Heart right ventricle (tissue), 16 donors: ENCODE data around the gene CIB2. TPM values are rescaled to one million over a fixed set of nuclear protein-coding genes. Genes with fewer than 3 reads are reported as not detected.
A peak's percentile ranks its signal among the peaks of the same experiment; 100 is the strongest.

Experiments
- ATAC-seq, 8 donors: fragments of 200-7000 bp; cut with Tn5 transposase; one replicate each; pipeline ENCODE4 v1.9.1; 2020; ENCODE audit warnings: mild to moderate bottlenecking in 8 of 8, moderate library complexity in 8 of 8, moderate number of reproducible peaks in 1 of 8
- DNase-seq, 2 donors: peaks; one replicate each; pipeline ENCODE4 v3.0.0-alpha.2; 2020
- H3K27ac ChIP-seq, 10 donors: fragments of 200-600 bp; sonication (generic) in 2 of 10; one replicate each; pipeline versions ENCODE4 v1.5.0 to v1.8.0; 2020 to 2022; ENCODE audit warnings: mild to moderate bottlenecking in 3 of 10
- H3K27me3 ChIP-seq, 7 donors: fragments of 200-600 bp; one replicate each; pipeline ENCODE4 v1.8.0; 2021 to 2022; ENCODE audit warnings: mild to moderate bottlenecking in 2 of 7
- H3K36me3 ChIP-seq, 9 donors: fragments of 200-600 bp; sonication (generic) in 1 of 9; one replicate each; pipeline versions ENCODE4 v1.5.0 to v1.8.0; 2020 to 2022; ENCODE audit warnings: mild to moderate bottlenecking in 2 of 9
- H3K4me1 ChIP-seq, 9 donors: fragments of 200-600 bp; sonication (generic) in 1 of 9; one replicate each; pipeline versions ENCODE4 v1.5.0 to v1.8.0; 2020 to 2022; ENCODE audit warnings: mild to moderate bottlenecking in 4 of 9
- H3K4me3 ChIP-seq, 10 donors: fragments of 200-600 bp; sonication (generic) in 2 of 10; one replicate each; pipeline versions ENCODE4 v1.5.0 to v1.8.0; 2020 to 2022; ENCODE audit warnings: mild to moderate bottlenecking in 7 of 10, moderate library complexity in 2 of 10
- H3K9me3 ChIP-seq, 11 donors: fragments of 200-600 bp in 10 of 11; sonication (generic) in 2 of 11; one replicate each; pipeline versions ENCODE4 v1.5.0 to v1.8.0; 2013 to 2022; ENCODE audit warnings: mild to moderate bottlenecking in 2 of 11, control low read depth in 1 of 11, moderate library complexity in 1 of 11
- WGBS, 2 donors: extraction: QIAGEN DNeasy Blood & Tissue Kit; methylation state at CpG; one replicate each; pipeline ENCODE4 v1.1.7; 2013; ENCODE audit warnings: inconsistent platforms in 1 of 2; 5-methylcytosine and 5-hydroxymethylcytosine counted together
- intact Hi-C, 10 donors: fragments of 100-400 bp; cut with DNase I; formaldehyde crosslinking; loops; one replicate each; pipeline versions ENCODE4 v1.11.1 to v1.14.2; 2022
- polyA plus RNA-seq, 2 donors: library from polyadenylated mRNA; stranded (reverse); fragments of 200-250 nt; gene quantifications; one replicate each; pipeline ENCODE4 v1.2.3, GENCODE V29; 2013
- total RNA-seq, 10 donors: library from RNA; stranded (reverse); fragmentation: NEBNext Ultra II Directional in 3 of 10; extraction: Animal tissue kit (Norgen Biotek cat#: 25700) in 3 of 10; gene quantifications; one replicate each; pipeline versions ENCODE4 v1.2.1 to v1.2.4, GENCODE V29; 2021 to 2023
- TF ChIP-seq, protein P1 (sequence below), 9 donors: fragments of 200-600 bp; sonication (generic) in 2 of 9; IDR thresholded peaks; one replicate each; pipeline versions ENCODE4 v1.5.0 to v1.8.0; 2021 to 2022; ENCODE audit warnings: antibody characterized with exemption in 9 of 9, mild to moderate bottlenecking in 5 of 9, moderate library complexity in 1 of 9
- donor health status: Arrhythmogenic right ventricular cardiomyopathy.
- donor health status: ischemic (EF 13 %, LVEDD 7.1; RV severe dilation, severe dysfunction).
- donor health status: healthy with polysubstance abuse.
- donor health status: DM: no; HTN: yes; CAD: no.
- donor health status: DM: no; HTN: no; CAD: no.
- donor health status: ischemic (EF 25% LVEDD 6.9; RV normal size, moderate dysfunction).
- donor health status: ischemic (EF 25% LVEDD 5.7; RV mildly dilated, moderate dysfunction).
- donor health status: healthy.
- donor health status: DM: yes; HTN: yes; CAD: no.
- donor health status: Ischemic cardiomyopathy.
- donor health status: ischemic (EF 35%, LVEDD 5.7; RV mildly dilated, moderate dysfunction).
- donor health status: nonischemic (EF 11% LVEDD 7.7; RV severe dilation, severe dysfunction).
- donor health status: DM: yes; HTN: yes; CAD: no.
- donor health status: PGD.
- donor health status: ischemic (EF 29% LVEDD 5.4; RV normal size, mild dysfunction).
- donor health status: nonischemic (EF 23%, LVEDD 6.1; RV moderate dilation, normal function).

CIB2 gene
- total and polyA plus RNA-seq, 12 donors: 2.6 to 32.3 (median 13.7) TPM

DNA sequence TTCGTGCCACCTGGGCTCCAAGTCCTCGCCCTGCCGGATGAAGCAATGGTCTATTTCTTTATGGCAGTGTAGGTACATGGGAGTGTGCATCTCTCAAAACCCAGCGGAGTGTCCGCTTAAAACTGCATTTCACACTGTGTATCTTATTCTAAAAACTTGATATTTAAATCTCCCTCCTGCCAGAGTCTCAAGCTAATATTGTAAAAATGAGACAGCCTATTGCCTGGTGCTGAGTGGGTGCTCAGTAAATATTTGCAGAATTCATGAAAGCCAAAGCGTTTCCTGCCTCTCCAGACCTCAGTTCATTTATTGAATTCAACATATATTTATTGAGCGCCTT lies 53.4 kb downstream of the CIB2 start:
- ATAC-seq (peak in 1 of 8 donors; percentile 5), DNase-seq (no peak)
- Histone ChIP-seq H3K27ac (peak overlapping the region; percentile 19 to 95 (median 81)), H3K9me3 (no peaks in the 10 kb centered on the region), H3K4me3 (peak overlapping the region; percentile 26 to 97 (median 83)), H3K27me3 (no peaks in the 10 kb centered on the region), H3K4me1 (peaks cover 7 to 63% (median 29%) of the 10 kb centered on the region in 9 donors), H3K36me3 (no peaks in the 10 kb centered on the region)
- 19 to 30% methylated on average over 7 of the region's 7 CpGs for WGBS, 2 donors
- intact Hi-C loops: loop anchor here in 5 of 10 donors (2.0 to 10.0 kb wide), 6 partner anchors 29 to 73 kb away; no protein-coding TSS in a partner anchor
- TF ChIP-seq, protein P1, sequence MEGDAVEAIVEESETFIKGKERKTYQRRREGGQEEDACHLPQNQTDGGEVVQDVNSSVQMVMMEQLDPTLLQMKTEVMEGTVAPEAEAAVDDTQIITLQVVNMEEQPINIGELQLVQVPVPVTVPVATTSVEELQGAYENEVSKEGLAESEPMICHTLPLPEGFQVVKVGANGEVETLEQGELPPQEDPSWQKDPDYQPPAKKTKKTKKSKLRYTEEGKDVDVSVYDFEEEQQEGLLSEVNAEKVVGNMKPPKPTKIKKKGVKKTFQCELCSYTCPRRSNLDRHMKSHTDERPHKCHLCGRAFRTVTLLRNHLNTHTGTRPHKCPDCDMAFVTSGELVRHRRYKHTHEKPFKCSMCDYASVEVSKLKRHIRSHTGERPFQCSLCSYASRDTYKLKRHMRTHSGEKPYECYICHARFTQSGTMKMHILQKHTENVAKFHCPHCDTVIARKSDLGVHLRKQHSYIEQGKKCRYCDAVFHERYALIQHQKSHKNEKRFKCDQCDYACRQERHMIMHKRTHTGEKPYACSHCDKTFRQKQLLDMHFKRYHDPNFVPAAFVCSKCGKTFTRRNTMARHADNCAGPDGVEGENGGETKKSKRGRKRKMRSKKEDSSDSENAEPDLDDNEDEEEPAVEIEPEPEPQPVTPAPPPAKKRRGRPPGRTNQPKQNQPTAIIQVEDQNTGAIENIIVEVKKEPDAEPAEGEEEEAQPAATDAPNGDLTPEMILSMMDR (IDR thresholded peaks at IDR 0.05): no peak

DNA sequence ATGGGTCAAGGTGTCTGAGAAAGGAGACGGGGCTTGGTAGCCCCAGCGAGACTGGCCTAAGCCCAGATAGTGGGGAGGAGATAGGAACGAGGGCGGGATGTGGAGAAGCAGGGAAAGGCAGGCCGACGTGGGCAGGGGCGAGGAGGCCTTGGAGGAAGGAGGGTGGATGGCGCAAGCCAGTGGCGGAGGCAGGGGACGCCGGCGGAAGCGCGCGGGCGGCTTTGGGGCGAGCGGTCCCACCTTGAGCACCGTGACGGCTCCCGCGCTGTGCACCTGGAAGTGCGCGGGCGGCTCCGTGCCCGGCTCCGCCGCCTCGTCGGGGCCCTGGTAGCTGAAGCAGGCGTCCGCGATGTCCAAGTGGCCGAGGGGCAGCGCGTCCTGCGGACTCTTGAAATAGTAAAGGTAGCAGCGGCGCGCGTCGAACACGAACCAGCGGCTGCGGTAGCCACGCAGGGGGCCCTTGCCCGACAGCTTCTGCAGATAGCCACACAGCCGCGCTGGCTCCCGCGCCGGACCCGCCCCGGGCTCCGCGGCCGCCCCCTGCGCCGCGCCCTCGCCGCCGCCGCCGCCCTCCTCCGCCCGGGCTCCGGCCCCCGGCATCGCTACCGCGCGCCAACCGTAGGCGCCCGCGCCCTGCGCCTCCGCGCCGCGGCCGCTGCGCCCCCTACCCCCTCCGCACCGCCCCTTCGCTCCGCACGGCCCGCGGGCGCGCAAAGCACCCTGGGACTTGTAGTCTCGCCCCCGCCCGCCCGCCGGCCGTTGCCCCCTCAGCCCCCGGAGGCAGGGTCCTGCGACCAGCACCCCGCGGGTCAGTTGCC lies 54.0 kb downstream of the CIB2 start, which contains the start of gene TBC1D2B:
TBC1D2B (minus strand) TSS at position 659 of the 818 bp plus-strand sequence; CDS start at position 600, 59 bp downstream.
- Histone ChIP-seq H3K27me3 (no peaks in the 10 kb centered on the region), H3K4me3 (peak within 1 kb of the TSS; percentile 54 to 97 (median 83)), H3K9me3 (no peaks in the 10 kb centered on the region), H3K4me1 (peaks cover 7 to 63% (median 35%) of the 10 kb centered on the region in 9 donors), H3K27ac (peak within 1 kb of the TSS; percentile 59 to 96 (median 88)), H3K36me3 (no peaks in the 10 kb centered on the region)
- DNase-seq (peak in 1 of 2 donors; percentile 78), ATAC-seq (peak; percentile 43 to 79 (median 70))
- intact Hi-C loops: loop anchor here in 5 of 10 donors (2.0 to 10.0 kb wide), 6 partner anchors 28 to 72 kb away; no protein-coding TSS in a partner anchor
- TF ChIP-seq, protein P1 (IDR thresholded peaks at IDR 0.05): no peak
- WGBS, 2 donors: 1 to 2% methylated on average over 49 to 104 of the region's 104 CpGs

DNA sequence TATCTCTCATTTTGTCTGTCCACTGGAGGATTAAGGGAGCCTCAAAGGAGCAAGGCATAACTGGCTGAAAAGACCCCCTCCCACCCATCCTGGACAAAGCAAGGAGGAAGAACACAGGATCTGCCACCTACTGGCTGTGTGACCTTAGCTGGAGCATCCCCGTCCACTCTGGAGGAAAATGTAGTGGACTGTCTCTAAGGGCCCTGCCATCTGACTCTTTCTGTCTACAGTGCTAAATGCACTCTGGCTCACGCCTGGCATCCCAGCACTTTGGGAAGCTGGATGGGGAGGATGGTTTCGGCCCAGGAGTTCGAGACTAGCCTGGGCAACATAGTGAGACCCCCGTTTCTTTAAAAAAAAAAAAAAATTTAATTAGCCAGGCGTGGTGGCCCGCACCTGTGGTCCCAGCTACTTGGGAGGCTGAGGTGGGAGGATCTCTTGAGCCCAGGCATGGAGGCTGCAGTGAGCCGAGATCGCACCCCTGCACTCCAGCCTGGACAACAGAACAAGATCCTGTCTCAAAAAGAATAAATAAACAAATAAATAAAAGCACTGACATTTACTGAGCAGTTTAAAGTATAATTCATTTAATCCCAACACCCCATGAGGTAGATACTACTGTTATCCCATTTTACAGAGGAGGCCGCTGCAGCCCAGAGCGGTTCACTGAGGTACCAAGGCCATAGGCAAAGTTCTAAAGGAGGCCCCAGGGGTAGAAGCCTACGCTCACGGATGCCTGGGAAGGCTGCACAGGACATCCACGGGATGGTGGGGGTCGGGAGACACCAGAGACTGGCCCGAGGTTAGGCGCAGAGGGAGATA lies 54.8 kb downstream of the CIB2 start:
- WGBS, 2 donors: 51 to 60% methylated on average over 17 of the region's 17 CpGs
- DNase-seq (no peak), ATAC-seq (peak; percentile 1 to 54 (median 32))
- H3K9me3 ChIP-seq: no peaks in the 10 kb centered on the region
- TF ChIP-seq, protein P1 (IDR thresholded peaks at IDR 0.05): peak in 4 of 9 donors; percentile 18 to 30 (median 26)
- intact Hi-C loops: loop anchor here in 5 of 10 donors (2.0 to 10.0 kb wide), 6 partner anchors 28 to 72 kb away; no protein-coding TSS in a partner anchor
- H3K27ac ChIP-seq: peak overlapping the region; percentile 59 to 96 (median 88)
- H3K36me3 ChIP-seq: no peaks in the 10 kb centered on the region
- H3K4me1 ChIP-seq: peaks cover 7 to 64% (median 43%) of the 10 kb centered on the region in 9 donors
- no peaks in the 10 kb centered on the region for H3K27me3 ChIP-seq
- peak overlapping the region; percentile 54 to 97 (median 83) for H3K4me3 ChIP-seq
